Activated CD8-positive, alpha-beta memory T cell treated with anti-CD3 and anti-CD28 coated beads for 24 hours (primary cell): ENCODE data around the gene ERG.

Experiments
- DNase-seq: peaks from one replicate; pipeline ENCODE4 v3.0.0-alpha.2; 2020

The ERG gene

GRCh38 chr21:38496224-38496623 is 2.1 kb downstream of the ERG start:
- no peak for DNase-seq

GRCh38 chr21:38495696-38496095 is 2.6 kb downstream of the ERG start:
- no peak for DNase-seq

DNA sequence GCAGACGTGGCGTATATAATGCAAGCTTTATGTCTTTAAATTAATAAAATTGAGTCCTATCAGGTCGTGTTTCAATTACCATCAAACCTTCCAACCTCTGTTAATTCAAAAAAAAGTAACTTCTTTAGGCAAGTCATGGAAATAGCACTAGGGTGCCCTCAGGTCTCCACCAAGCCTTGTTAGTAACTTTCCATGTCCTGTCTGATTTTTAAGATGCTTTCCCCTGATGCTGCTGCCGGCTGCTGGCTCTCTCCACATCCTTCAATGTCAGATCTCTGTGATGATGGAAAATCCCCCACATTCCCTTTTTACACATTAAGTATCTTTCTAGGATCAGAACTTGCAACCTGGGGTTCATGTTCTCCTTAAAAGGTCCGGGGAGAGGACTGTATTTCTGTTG is 3.0 kb downstream of the ERG start:
- no peak for DNase-seq

- DNase-seq: no peak
These were observed 3.6 kb downstream of the ERG start for GRCh38 chr21:38494703-38495102.

DNA sequence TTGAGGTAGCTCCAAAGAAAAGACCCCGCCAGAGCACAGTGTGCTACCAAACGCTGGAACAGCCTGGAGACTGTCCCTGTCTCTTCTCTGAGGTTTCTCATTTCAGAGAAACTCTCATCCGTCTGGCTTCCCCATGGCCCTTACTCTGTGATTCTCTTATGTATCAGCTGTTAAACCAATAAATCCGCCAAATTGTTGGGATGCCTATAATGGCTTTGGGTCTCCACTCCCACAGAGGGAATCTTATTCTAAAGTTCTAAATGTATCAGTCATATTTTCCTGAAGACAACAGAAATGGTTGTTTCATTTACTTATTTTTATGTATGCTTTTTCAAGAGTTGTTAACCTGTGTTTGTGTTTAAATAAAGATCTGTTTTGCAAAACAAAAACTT is 4.0 kb downstream of the ERG start:
- no peak for DNase-seq

- DNase-seq: no peak
These were observed 4.6 kb downstream of the ERG start for GRCh38 chr21:38493549-38494250.

DNA sequence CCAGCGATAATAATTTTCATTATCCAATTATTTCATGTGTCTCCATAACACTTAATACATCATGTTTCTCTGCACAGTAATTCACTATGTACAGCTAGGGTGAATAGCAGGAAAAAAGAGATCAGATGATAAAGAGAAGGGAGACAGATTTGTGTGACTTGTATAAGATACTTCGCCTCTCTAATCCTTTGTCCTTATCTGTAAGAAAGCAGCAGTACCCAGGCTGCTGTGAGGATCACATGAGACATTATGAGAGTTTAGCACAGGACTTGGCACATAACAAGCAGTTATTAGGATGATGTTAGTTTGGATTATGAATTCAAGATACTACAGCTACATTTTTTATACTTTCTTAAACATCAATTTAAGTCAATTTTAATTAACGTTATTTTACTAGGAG is 6.3 kb downstream of the ERG start:
- no peak for DNase-seq

DNA sequence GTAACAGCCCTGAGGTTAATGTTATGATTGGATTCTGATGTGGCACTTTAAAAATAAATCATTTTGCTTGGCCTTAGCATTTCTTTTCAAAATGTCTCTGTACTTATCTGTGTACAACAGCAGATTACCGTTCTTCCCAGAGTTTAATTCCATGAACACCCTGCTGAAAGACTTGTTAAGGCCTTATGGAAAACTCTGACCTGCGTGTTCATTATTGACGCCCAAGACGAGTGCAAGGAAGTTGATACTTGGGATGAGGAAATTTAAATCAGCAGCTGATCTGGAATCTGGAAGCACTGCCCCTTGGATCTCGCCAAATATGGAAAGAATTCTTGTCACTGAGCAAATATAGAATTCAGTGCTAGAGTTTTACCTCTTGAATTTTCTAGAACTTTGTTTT is 6.7 kb downstream of the ERG start:
- no peak for DNase-seq

- DNase-seq: no peak
These were observed 7.8 kb downstream of the ERG start for GRCh38 chr21:38490411-38491020.

- no peak for DNase-seq
These were observed 8.5 kb downstream of the ERG start for GRCh38 chr21:38489729-38490128.

GRCh38 chr21:38489271-38489652 is 9.0 kb downstream of the ERG start:
- DNase-seq: no peak

GRCh38 chr21:38488640-38489270 is 9.5 kb downstream of the ERG start:
- no peak for DNase-seq

DNA sequence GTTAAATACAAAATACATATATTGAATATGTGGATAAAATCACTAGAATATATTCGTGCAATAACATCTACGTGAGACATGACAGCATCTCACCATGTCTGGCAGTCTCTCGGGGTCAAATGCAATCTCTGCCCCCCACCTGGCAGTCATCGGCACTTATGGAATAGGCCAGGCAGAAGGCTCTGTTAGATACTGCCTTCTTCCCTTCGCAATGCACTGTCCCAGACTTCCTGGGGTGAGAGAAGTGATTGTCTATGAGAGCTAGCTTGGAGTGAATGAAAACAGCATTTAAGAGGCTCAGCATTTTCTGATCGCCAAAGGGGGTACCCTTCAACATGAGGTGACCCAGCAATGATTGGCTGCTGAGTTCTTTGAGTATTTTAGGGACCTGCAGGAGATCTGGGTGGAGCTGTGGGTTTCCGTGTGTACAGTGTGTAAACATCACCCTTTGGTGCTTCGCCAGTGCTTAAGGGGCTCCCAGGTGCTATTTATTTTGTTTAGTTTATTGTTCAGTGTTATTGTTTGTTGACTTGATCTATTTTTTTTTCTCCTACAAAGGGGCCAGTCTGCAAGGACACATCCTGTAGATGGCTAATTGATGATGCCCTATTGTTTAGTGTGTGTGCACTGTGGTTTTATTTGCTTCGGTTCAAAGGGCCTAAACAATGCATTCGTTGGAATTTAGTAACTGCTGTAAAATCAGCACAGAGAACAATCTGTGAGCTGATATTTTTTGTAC is 10.2 kb downstream of the ERG start:
- DNase-seq: no peak

DNA sequence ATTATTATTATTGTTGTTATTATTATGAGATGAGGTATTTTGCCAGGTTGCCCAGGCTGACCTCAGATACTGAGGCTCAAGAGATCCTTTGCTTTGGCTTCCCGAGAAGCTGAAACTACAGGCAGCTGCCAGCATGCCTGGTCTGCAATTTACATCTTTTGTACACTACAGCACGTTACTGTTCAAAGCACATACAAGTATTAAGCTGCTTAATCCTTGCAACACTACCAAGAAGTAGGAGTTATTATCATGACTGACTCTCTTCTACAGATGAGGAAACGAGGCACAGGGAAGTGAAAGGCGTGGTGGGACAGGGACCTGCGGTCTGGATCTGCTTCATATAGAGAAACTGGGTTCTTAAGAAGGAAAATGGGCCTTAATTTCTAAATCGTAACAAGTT is 11.6 kb downstream of the ERG start:
- no peak for DNase-seq

DNA sequence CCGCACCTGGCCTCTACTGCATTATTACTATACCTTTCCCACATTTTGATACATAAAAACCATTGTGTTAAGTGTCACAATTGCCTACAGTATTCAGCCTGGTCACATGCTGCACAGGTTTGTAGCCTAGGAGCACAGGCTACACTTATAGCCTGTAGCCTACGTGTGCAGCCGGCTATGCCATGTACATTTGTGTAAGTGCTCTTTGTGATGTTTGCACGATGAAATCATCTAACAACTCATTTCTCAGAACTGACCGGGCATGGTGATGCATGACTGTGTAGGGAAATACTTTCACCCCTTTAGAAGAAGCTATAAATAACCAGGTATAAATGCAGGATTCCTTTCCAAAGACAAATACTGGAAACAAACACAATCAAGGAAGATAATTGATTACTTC is 12.1 kb downstream of the ERG start:
- no peak for DNase-seq

GRCh38 chr21:38479641-38480525 is 18.4 kb downstream of the ERG start:
- no peak for DNase-seq

DNA sequence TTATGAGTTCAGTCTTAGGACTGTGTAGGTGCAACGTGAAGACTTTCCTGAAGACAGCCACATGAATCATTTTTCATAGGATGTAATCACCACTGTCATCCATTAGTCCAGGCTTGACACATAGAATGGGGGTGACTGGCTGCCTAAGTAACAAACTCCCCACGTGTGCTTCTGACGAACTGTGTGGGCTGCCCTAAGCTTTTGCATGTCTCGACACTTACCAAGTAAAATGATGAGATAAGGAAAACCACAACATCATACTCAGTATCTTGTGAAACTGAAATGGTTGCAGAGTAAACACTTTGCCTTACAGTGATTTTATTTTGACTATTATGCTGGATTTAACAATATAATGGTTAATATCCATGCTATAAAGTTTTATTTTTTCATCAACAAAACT is 19.5 kb downstream of the ERG start:
- DNase-seq: no peak

GRCh38 chr21:38477226-38477625 is 21.1 kb downstream of the ERG start:
- DNase-seq: no peak

DNA sequence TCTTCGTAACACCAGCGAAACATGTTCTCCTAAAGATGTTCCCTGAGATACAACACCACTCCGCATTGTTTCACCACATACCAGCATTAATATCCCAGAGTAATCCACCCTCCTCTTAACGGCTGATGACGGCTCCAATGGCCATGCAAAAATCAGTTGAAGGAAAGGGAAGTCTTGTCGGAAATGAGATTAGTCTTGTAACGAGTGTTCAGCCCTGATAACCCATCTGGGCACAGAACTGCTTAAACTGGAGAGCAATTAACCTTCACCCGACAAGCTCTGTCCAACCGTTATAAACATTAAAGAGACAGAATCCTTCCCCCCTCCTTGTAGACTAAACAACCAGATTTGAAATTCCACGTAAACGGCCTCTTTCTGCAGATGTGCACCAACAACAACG is 21.9 kb downstream of the ERG start:
- no peak for DNase-seq

DNA sequence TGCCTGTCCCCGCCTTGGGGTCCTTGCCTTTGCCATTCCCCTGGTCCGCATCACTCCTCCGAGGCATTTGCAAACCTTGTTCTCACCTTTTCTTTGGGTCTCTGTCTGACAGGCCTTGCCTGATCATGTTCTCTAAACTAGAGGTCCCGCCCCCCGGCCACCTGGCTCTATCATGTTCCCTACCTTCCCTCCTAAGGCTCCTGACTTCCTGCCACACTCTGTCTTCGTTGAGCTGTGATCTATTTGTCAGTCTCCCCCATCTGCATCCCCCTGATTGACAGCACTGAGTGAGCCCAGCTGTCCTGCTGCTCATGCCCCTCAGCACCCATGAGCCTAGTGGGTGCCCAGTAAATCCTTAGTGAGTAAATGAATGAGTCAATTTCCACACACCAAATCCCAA is 22.8 kb downstream of the ERG start:
- no peak for DNase-seq

DNA sequence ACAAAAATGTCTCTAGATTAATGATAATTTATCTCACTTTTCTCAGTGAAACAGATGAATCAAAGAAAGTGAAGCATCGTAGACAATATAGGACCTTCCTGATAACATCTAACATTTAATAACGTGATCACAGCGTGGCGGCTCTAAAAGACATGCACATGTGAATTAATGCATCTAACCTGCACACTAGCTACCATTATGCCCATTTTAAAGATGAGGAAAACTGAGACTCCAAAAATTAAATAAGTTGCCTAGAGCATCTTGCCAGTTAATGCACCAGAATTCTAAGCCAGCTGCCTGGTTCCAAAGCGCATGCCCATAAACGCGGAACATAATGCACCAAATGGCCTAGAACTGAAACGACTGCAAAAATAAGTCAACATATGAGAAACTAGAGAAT is 23.5 kb downstream of the ERG start:
- DNase-seq: no peak

GRCh38 chr21:38474124-38474523 is 24.2 kb downstream of the ERG start:
- DNase-seq: no peak
